GM12892 (cell line): ENCODE data around the gene PRKACB. TPM values are rescaled to one million over a fixed set of nuclear protein-coding genes. Genes with fewer than 3 reads are reported as not detected.
"Not testable (repeated sequence)": the region's sequence is repeated elsewhere in the genome, so short reads cannot be mapped to it uniquely, and the experiment has no call there.

Source experiments
- DNase-seq: peaks from one replicate; pipeline ENCODE4 v3.0.0; 2011; ENCODE audit not compliant: insufficient read length
- FAIRE-seq: peaks from 2 replicates; lab custom pipeline; 2011; peaks lifted over from hg19 to GRCh38; lab: Jason Lieb, UNC
- POLR2A ChIP-seq: IDR thresholded peaks from 2 replicates; pipeline ENCODE4 v1.6.1; 2011; ENCODE audit warnings: low read depth, low read length, control low read depth
- POLR2AphosphoS5 ChIP-seq: IDR thresholded peaks from 2 replicates; pipeline ENCODE4 v1.6.1; 2011; ENCODE audit warnings: low read depth, low read length, control low read depth
- TAF1 ChIP-seq: IDR thresholded peaks from 2 replicates; pipeline ENCODE4 v1.6.1; 2011; ENCODE audit warnings: low read depth, mild to moderate bottlenecking, control low read depth, low read length, borderline replicate concordance
- polyA plus RNA-seq: library from polyadenylated mRNA; unstranded; fragments of >200 nt; gene quantifications from one replicate; pipeline ENCODE4 v1.2.1, GENCODE V29; 2012; ENCODE audit warnings: missing spikeins, inconsistent platforms; ENCODE audit not compliant: missing spikeins

PRKACB gene
- 6.4 TPM for polyA plus RNA-seq

DNA sequence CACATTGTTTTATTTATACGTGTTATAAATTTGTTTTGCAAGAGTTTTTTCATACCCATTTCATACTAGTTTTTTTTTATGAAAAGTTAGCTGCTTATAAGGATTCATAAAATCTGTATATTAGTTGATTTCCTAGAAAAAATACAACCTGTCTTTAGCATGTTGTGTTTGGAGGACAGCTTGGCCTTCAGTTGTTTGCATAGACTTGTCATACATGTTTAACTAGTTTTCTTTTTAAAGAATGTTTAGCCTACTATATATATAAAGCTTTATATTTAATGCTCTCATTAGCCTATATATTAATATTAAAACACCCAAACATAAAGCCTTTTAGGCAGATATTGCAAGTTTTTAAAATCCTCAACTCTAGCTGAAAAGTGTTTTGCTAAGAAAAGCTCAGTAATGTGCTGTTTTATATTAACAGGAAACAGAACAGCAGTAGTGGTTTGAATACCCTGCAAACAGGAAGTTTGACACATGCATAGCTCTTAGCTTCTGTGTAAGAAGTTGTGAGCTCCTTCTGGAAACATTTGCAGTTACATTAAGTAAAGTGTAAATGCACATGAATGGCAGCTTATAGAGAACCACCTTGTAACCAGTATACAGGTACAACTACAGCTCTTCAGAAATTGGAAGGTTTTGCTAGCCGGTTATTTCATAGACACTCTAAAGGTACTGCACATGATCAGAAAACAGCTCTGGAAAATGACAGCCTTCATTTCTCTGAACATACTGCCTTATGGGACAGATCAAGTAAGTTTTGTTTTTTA is at the start of gene PRKACB:
TSS of gene PRKACB (plus strand) at position 476 of the 770 bp plus-strand sequence. CDS start at position 567, 91 bp downstream.
- FAIRE-seq, result peak; percentile 86
- TF ChIP-seq TAF1 (no peak), POLR2AphosphoS5 (no peak), POLR2A (no peak)
- no peak for DNase-seq

- DNase-seq, result no peak
- no peak for TF ChIP-seq POLR2A
- TF ChIP-seq POLR2AphosphoS5, result no peak
- no peak for TF ChIP-seq TAF1
- no peak for FAIRE-seq
These were observed 48.8 kb upstream of the PRKACB start for GRCh38 chr1:84095308-84095707.

DNA sequence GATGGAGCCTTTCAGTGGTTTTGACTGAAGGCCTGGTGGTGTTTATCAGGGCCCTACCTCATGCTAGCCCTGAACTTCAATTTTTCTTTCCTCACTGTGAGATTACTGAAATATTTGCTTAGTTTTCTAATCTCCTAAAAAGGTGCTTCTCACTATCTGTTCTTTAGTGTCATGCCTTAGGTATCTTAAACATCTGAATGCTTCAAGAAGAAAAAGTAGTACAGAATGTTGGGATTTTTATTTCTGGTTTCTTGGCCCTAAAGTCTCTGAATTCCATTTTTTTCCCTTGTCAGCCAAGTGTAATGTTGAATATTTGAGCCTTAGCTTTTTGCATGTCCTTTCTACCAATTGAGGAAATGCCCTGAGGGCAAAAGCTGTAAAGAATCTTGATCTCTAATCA is 47.9 kb upstream of the PRKACB start:
- no peak for FAIRE-seq
- TF ChIP-seq POLR2AphosphoS5 (no peak), TAF1 (no peak), POLR2A (no peak)

GRCh38 chr1:84101204-84101603 is 42.9 kb upstream of the PRKACB start:
- DNase-seq (no peak), FAIRE-seq (no peak)
- TF ChIP-seq POLR2A, result no peak
- no peak for TF ChIP-seq TAF1
- TF ChIP-seq POLR2AphosphoS5, result no peak

More for the DNA sequence above, 47.9 kb upstream of the PRKACB start:
- DNase-seq, result no peak

DNA sequence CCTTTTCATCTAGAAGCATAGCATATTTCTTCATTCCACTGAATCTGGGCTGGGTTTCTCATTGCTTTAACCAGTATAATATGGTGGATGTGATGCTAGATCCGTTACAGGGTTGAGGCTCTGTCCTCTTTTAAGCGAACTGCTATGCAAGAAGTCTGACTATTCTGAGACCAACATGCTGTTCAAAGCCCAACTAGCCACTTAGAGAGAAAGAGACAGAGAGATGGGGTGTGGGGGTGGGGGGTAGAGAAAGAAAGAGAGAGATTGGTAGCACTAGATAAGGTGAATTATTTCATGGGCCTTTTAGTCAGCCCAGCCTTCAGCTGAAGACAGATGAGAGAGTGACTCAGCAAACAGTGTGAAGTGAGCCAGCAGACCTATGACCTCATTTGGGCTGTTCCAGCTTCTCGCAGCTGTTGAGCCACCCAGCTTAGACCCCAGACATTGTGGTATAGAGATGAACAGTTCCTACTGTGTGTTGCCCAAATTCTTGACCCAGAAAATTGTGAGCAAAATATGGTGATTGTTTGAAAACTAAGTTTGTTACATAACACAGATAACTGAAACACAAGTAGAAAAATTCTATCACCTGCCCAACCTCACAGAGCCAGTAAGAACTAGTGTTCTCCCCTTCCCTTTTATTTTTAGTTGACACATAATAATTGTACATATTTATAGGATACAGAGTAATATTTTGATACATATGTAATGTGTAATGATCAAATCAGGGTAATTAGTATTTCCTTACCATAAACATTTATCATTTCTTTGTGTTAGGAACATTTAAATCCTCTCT is 40.7 kb upstream of the PRKACB start:
- FAIRE-seq (no peak), DNase-seq (no peak)
- TF ChIP-seq POLR2AphosphoS5, result no peak

DNA sequence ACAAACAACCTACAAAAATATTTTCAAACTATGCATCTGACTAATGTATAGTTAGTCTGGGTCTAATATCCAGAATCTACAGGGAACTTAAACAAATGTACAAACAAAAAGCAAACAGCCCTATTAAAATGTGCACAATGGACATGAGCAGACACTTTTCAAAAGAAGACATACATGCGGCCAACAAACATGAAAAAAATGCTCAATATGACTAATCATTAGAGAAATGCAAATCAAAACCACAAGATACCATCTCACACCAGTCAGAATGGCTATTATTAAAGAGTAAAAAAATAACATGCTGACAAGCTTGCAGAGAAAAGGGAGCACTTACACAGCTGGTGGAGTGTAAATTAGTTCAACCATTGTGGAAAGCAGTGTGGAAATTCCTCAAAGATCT is 36.5 kb upstream of the PRKACB start:
- not testable (repeated sequence) for DNase-seq, FAIRE-seq

DNA sequence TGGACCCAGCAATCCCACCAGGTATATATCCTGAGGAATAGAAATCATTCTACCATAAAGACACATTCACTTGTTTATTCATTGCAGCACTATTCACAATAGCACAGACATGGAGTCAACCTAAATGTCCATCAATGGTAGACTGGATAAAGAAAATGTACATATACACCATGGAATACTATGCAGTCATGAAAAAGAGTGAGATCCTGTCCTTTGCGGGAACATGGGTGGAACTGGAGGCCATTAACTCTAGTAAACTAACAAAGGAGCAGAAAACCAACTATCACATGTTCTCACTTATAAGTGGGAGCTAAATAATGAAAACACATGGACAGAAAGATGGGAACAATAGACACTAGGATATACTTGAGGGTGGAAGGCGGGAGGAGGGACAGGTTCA is 36.1 kb upstream of the PRKACB start:
- FAIRE-seq, result no peak
- DNase-seq, result no peak
- TF ChIP-seq POLR2A (no peak), TAF1 (no peak), POLR2AphosphoS5 (no peak)

DNA sequence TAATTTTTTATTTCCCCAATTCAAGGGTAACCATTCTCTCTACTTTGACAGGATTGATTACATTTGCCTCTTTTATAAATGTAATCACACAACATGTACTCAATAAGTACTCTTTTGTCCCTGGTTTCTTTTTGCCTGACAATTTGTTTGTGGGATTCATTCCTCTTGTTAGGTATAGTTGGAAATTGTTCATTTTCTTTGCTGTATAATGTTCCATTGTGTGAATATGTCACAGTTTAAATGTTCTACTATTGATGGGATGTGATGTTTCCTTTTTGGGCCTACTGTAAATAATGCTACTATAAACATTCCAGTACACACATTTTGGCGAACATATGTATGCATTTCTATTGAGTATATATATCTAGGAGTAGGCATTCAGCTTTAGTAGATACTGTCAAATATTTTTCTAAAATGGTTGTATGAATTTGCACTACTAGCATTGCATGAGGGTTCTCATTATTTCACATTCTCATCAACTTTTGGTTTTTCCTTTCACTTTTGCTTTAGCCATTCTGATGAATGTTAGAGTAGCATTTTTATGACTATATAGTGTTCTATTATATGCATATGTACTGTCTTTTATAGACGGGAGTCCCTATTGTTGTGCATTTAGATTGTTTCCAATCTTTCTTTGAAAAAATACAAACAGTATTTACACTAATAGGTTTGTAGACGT is 35.0 kb upstream of the PRKACB start:
- TF ChIP-seq TAF1 (no peak), POLR2A (no peak)
- no peak for DNase-seq
- FAIRE-seq, result no peak

- TF ChIP-seq POLR2AphosphoS5 (no peak), POLR2A (no peak), TAF1 (no peak)
- DNase-seq (no peak), FAIRE-seq (no peak)
These were observed 33.4 kb upstream of the PRKACB start for GRCh38 chr1:84110629-84111028.

- TF ChIP-seq POLR2AphosphoS5 (no peak), POLR2A (no peak), TAF1 (no peak)
- no peak for FAIRE-seq
- DNase-seq, result no peak
These were observed 27.5 kb upstream of the PRKACB start for GRCh38 chr1:84116558-84116957.

DNA sequence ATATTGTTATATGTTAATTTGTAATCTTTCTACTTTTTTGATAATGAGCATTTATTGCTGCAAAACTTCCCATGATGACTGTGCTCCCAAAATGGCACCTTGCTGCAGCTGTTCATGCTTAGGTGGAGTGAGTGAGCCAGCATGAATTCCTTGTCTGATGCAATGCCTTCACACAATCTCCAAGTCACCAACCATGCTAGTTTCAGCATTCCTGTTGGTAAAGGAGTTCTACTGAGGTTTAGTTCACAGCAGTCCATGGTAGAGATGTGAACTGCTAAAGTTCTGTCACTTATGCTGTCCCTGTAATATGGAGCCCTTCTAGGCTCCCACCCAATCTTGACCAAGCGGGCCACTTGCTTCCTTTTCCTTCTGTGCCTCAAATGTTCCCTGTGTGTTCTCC is 26.2 kb upstream of the PRKACB start:
- no peak for FAIRE-seq
- TF ChIP-seq POLR2A, result no peak
- no peak for TF ChIP-seq TAF1
- TF ChIP-seq POLR2AphosphoS5, result no peak
- no peak for DNase-seq
